ENCODE measurements around the gene TRIP12. TPM values are rescaled to one million over a fixed set of nuclear protein-coding genes. Genes with fewer than 3 reads are reported as not detected.

TRIP12 gene
- polyA plus RNA-seq, 1 of the 3 experiments (the other 2 are of a cell fraction): 30.3 TPM

GRCh38 chr2:229775614-229776313, 146.0 kb downstream of the TRIP12 start:
- WGBS (ENCODE audit: low lambda C conversion rate): 95% methylated on average over 3 of the region's 3 CpGs
- no peak overlapping the region for H3K4me2 ChIP-seq
- no peak overlapping the region for H2AFZ ChIP-seq (ENCODE audit: low read depth)
- H4K20me1 ChIP-seq (ENCODE audit: insufficient read depth): peaks cover 6% of the 10 kb centered on the region
- no peak overlapping the region for H3K9ac ChIP-seq
- no peak for TF ChIP-seq CTCF (IDR thresholded peaks at IDR 0.05)
- no peak for TF ChIP-seq RXRA (IDR thresholded peaks at IDR 0.05; ENCODE audit: borderline replicate concordance, low read depth)
- no peak for TF ChIP-seq MXI1 (IDR thresholded peaks at IDR 0.05; ENCODE audit: low read depth, low read length)
- no peak for TF ChIP-seq FOSL2 (IDR thresholded peaks at IDR 0.05; ENCODE audit: borderline replicate concordance, low read depth)
- TF ChIP-seq CHD2 (IDR thresholded peaks at IDR 0.05; ENCODE audit: low read length, partially characterized antibody): no peak
- ChIA-PET CTCF (no interaction called here), POLR2A (no interaction called here)
- peaks cover 88 to 92% of the 10 kb centered on the region in 2 experiments for H3K36me3 ChIP-seq (replicated peaks in 1 of 2; ENCODE audit: control insufficient read depth in 1 of 2, insufficient read depth in 2 of 2, low read length in 1 of 2)
- no peak overlapping the region for H3K4me3 ChIP-seq (ENCODE audit: low read depth in 2 of 2, low read length in 1 of 2)
- peaks cover 12% of the 10 kb centered on the region for H3K79me2 ChIP-seq (ENCODE audit: insufficient read depth)
- H3F3A ChIP-seq (replicated peaks; ENCODE audit: insufficient read depth): peaks cover 4% of the 10 kb centered on the region
- no peak for DNase-seq
- H3K27ac ChIP-seq (ENCODE audit: low read depth in 2 of 2, low read length in 1 of 2): no peak overlapping the region
- H3K27me3 ChIP-seq (ENCODE audit: insufficient read depth): no peaks in the 10 kb centered on the region
- H3K9me3 ChIP-seq: no peaks in the 10 kb centered on the region
- H3K4me1 ChIP-seq (ENCODE audit: control insufficient read depth in 1 of 2, insufficient read depth in 2 of 2, low read depth in 1 of 2, low read length in 1 of 2): peaks cover 0 to 4% of the 10 kb centered on the region in 2 experiments; a peak in 1 of 4 replicates
- no peaks in the 10 kb centered on the region for H3K9me2 ChIP-seq

- H3K9ac ChIP-seq: no peak overlapping the region
- no peak overlapping the region for H3K27ac ChIP-seq (ENCODE audit: low read depth in 2 of 2, low read length in 1 of 2)
- peaks cover 85 to 91% of the 10 kb centered on the region in 2 experiments for H3K36me3 ChIP-seq (replicated peaks in 1 of 2; ENCODE audit: control insufficient read depth in 1 of 2, insufficient read depth in 2 of 2, low read length in 1 of 2)
- H3K4me1 ChIP-seq (ENCODE audit: control insufficient read depth in 1 of 2, insufficient read depth in 2 of 2, low read depth in 1 of 2, low read length in 1 of 2): 0 out of 4 replicates have a peak, but pooled peaks cover 0 to 4% of the 10 kb centered on the region in 2 experiments
- TF ChIP-seq PBX3 (IDR thresholded peaks at IDR 0.05) (no peak), MXI1 (IDR thresholded peaks at IDR 0.05; ENCODE audit: low read depth, low read length) (no peak), EZH2phosphoT487 (IDR thresholded peaks at IDR 0.05; ENCODE audit: borderline replicate concordance, low read depth) (no peak), RXRA (IDR thresholded peaks at IDR 0.05; ENCODE audit: borderline replicate concordance, low read depth) (no peak), USF1 (IDR thresholded peaks at IDR 0.05; ENCODE audit: borderline replicate concordance, low read depth) (no peak), POLR2AphosphoS5 (IDR thresholded peaks at IDR 0.05; ENCODE audit: low read depth, low read length) (no peak), EP300 (IDR thresholded peaks at IDR 0.05; ENCODE audit: borderline replicate concordance in 1 of 2, low read depth in 1 of 2, low read length in 1 of 2) (no peak), TEAD4 (IDR thresholded peaks at IDR 0.05; ENCODE audit: borderline replicate concordance, insufficient read depth) (no peak), ELF1 (IDR thresholded peaks at IDR 0.05) (no peak), TAF1 (IDR thresholded peaks at IDR 0.05; ENCODE audit: borderline replicate concordance, low read depth, low read length) (no peak), FOXJ3 (CRISPR knock-in tag; IDR thresholded peaks at IDR 0.05) (no peak), GABPA (IDR thresholded peaks at IDR 0.05; ENCODE audit: low read depth) (no peak)
- WGBS (ENCODE audit: low lambda C conversion rate): 96% methylated on average over 1 of the region's 1 CpG
- H3K9me2 ChIP-seq: no peaks in the 10 kb centered on the region
- H3K4me2 ChIP-seq: no peak overlapping the region
- H3K9me3 ChIP-seq: no peaks in the 10 kb centered on the region
- peaks cover 4% of the 10 kb centered on the region for H3F3A ChIP-seq (replicated peaks; ENCODE audit: insufficient read depth)
- no peak for DNase-seq
- POLR2A ChIA-PET: interaction anchor here (0.5 kb wide), 1 partner anchor 1072 kb away, joined by 4 read pairs; no protein-coding TSS in a partner anchor
- CTCF ChIA-PET: interaction anchor here (1.1 kb wide), 1 partner anchor 27 kb away, joined by 3 read pairs; no protein-coding TSS in a partner anchor
- no peak overlapping the region for H3K4me3 ChIP-seq (ENCODE audit: low read depth in 2 of 2, low read length in 1 of 2)
- no peaks in the 10 kb centered on the region for H4K20me1 ChIP-seq (ENCODE audit: insufficient read depth)
- H3K27me3 ChIP-seq (ENCODE audit: insufficient read depth): no peaks in the 10 kb centered on the region
- H3K79me2 ChIP-seq (ENCODE audit: insufficient read depth): no peaks in the 10 kb centered on the region
- H2AFZ ChIP-seq (ENCODE audit: low read depth): no peak overlapping the region
These were observed 147.6 kb downstream of the TRIP12 start for GRCh38 chr2:229774237-229774636.

Measured in SK-N-SH (cell line).